H1 (cell line): Measurements from ENCODE around the gene TMEM232. TPM values are rescaled to one million over a fixed set of nuclear protein-coding genes. Genes with fewer than 3 reads are reported as not detected.
"Not testable (repeated sequence)": the region's sequence is repeated elsewhere in the genome, so short reads cannot be mapped to it uniquely, and the experiment has no call there.

Source experiments
- CTCF ChIA-PET: fragments of 300-600 bp; sonication (Branson Sonifier 250); formaldehyde crosslinking; loops from one replicate; lab custom pipeline; 2021; ENCODE audit not compliant: partially characterized antibody; lab: Charles Lee
- POLR2A ChIA-PET: fragments of 300-600 bp; sonication (Branson Sonifier 250); formaldehyde crosslinking; loops from one replicate; lab custom pipeline; 2021; ENCODE audit warnings: inconsistent platforms; ENCODE audit not compliant: partially characterized antibody; lab: Charles Lee
- DNase-seq, 2 experiments: peaks; one replicate each; pipeline versions ENCODE4 v3.0.0 to v3.0.0-alpha.2; 2010 to 2022; ENCODE audit warnings: low spot score in 2 of 2, low read depth in 1 of 2, mixed read lengths in 1 of 2
- FAIRE-seq: peaks from 2 replicates; lab custom pipeline; 2011; peaks lifted over from hg19 to GRCh38; lab: Jason Lieb, UNC
- H2AFZ ChIP-seq: 2 replicates; pipeline ENCODE4 v1.8.1; 2012; ENCODE audit warnings: low read length, inconsistent platforms
- H2AK5ac ChIP-seq: 2 replicates; pipeline ENCODE4 v1.6.1; 2013; ENCODE audit warnings: low read depth, low read length
- H2BK120ac ChIP-seq: replicated peaks from 2 replicates; pipeline ENCODE3; 2013; ENCODE audit warnings: low read depth, low read length, inconsistent platforms
- H2BK12ac ChIP-seq: 2 replicates; pipeline ENCODE4 v1.6.1; 2013; ENCODE audit warnings: low read depth, low read length
- H2BK15ac ChIP-seq: 2 replicates; pipeline ENCODE4 v1.6.1; 2013; ENCODE audit warnings: low read length
- H2BK20ac ChIP-seq: 2 replicates; pipeline ENCODE4 v1.6.1; 2013; ENCODE audit warnings: low read length
- H2BK5ac ChIP-seq: 2 replicates; pipeline ENCODE4 v1.6.1; 2013; ENCODE audit warnings: low read depth, low read length
- H3K14ac ChIP-seq: 2 replicates; pipeline ENCODE4 v1.6.1; 2013; ENCODE audit warnings: inconsistent platforms; ENCODE audit not compliant: insufficient read length
- H3K18ac ChIP-seq: 2 replicates; pipeline ENCODE4 v1.6.1; 2013; ENCODE audit warnings: low read length; ENCODE audit errors: extremely low read depth
- H3K23ac ChIP-seq: 2 replicates; pipeline ENCODE4 v1.6.1; 2013; ENCODE audit warnings: inconsistent platforms; ENCODE audit not compliant: insufficient read length
- H3K23me2 ChIP-seq: 2 replicates; pipeline ENCODE4 v1.6.1; 2013; ENCODE audit warnings: low read depth, low read length
- H3K27ac ChIP-seq: 2 replicates; pipeline ENCODE4 v1.6.1; 2011; ENCODE audit warnings: low read depth, low read length, inconsistent platforms
- H3K27me3 ChIP-seq, 4 experiments: replicated peaks in 1 of 4; 1 replicate in 1 of 4; 2 replicates in 3 of 4; pipeline versions ENCODE4 v1.6.1 to v1.8.1; 2011 to 2013; ENCODE audit warnings: low read length in 3 of 4, mild to moderate bottlenecking in 3 of 4, inconsistent platforms in 2 of 4, mixed read lengths in 2 of 4, moderate library complexity in 1 of 4; ENCODE audit not compliant: control insufficient read depth in 3 of 4, insufficient read depth in 3 of 4; ENCODE audit errors: extremely low read depth in 1 of 4
- H3K36me3 ChIP-seq, 4 experiments: 2 replicates each; pipeline versions ENCODE4 v1.6.1 to v1.8.1; 2011 to 2013; ENCODE audit warnings: mild to moderate bottlenecking in 4 of 4, low read length in 3 of 4, moderate library complexity in 2 of 4, control low read depth in 1 of 4, inconsistent platforms in 1 of 4; ENCODE audit not compliant: insufficient read depth in 4 of 4, control insufficient read depth in 2 of 4
- H3K4ac ChIP-seq: replicated peaks from 2 replicates; pipeline ENCODE3; 2013; ENCODE audit warnings: low read length, low read depth, mixed read lengths, inconsistent platforms; ENCODE audit not compliant: insufficient read length
- H3K4me1 ChIP-seq, 4 experiments: replicated peaks in 1 of 4; 1 replicate in 1 of 4; 2 replicates in 3 of 4; pipeline versions ENCODE4 v1.6.1 to v1.8.1; 2011 to 2013; ENCODE audit warnings: low read length in 3 of 4, inconsistent platforms in 2 of 4, mixed read lengths in 1 of 4; ENCODE audit not compliant: insufficient read depth in 4 of 4, control insufficient read depth in 3 of 4
- H3K4me2 ChIP-seq, 2 experiments: 2 replicates each; pipeline versions ENCODE4 v1.6.1 to v1.8.1; 2011 to 2013; ENCODE audit warnings: low read depth in 2 of 2, low read length in 2 of 2, control low read depth in 1 of 2, inconsistent platforms in 1 of 2, mild to moderate bottlenecking in 1 of 2; ENCODE audit not compliant: insufficient read depth in 1 of 2
- H3K4me3 ChIP-seq, 4 experiments: fragments of 200-600, 300-600 bp in 1 of 4; sonication (generic), shearing (Covaris generic), sonication (Bioruptor Twin) in 1 of 4; 2 replicates each; pipeline versions ENCODE4 v1.5.1 to v1.8.1; 2011 to 2016; ENCODE audit warnings: low read length in 4 of 4, low read depth in 3 of 4, control low read depth in 2 of 4, inconsistent platforms in 2 of 4, mild to moderate bottlenecking in 2 of 4, mixed read lengths in 1 of 4, moderate library complexity in 1 of 4; ENCODE audit not compliant: insufficient read depth in 2 of 4; ENCODE audit errors: extremely low read depth in 1 of 4
- H3K56ac ChIP-seq: replicated peaks from 2 replicates; pipeline ENCODE3; 2013; ENCODE audit warnings: low read depth, mild to moderate bottlenecking, mixed read lengths, low read length, inconsistent platforms; ENCODE audit not compliant: insufficient read length
- H3K79me1 ChIP-seq: 2 replicates; pipeline ENCODE4 v1.6.1; 2013; ENCODE audit warnings: low read depth, low read length, control low read depth
- H3K79me2 ChIP-seq, 2 experiments: 2 replicates each; pipeline versions ENCODE4 v1.6.1 to v1.8.1; 2012 to 2013; ENCODE audit warnings: low read length in 2 of 2, mild to moderate bottlenecking in 2 of 2, inconsistent platforms in 1 of 2; ENCODE audit not compliant: insufficient read depth in 2 of 2, control insufficient read depth in 1 of 2
- H3K9ac ChIP-seq, 4 experiments: replicated peaks in 1 of 4; 1 replicate in 1 of 4; 2 replicates in 3 of 4; pipeline versions ENCODE4 v1.6.1 to v1.8.1; 2011 to 2013; ENCODE audit warnings: low read depth in 3 of 4, low read length in 3 of 4, control low read depth in 2 of 4, mild to moderate bottlenecking in 2 of 4, moderate library complexity in 2 of 4, inconsistent platforms in 1 of 4; ENCODE audit errors: extremely low read depth in 1 of 4
- H3K9me3 ChIP-seq, 2 experiments: 2 replicates each; pipeline versions ENCODE4 v1.6.1 to v1.8.1; 2012 to 2013; ENCODE audit warnings: mild to moderate bottlenecking in 2 of 2, moderate library complexity in 2 of 2, control low read depth in 1 of 2, inconsistent platforms in 1 of 2, low read depth in 1 of 2, low read length in 1 of 2, mixed read lengths in 1 of 2; ENCODE audit not compliant: insufficient read depth in 2 of 2
- H4K20me1 ChIP-seq, 2 experiments: replicated peaks in 1 of 2; 2 replicates each; pipeline versions ENCODE3 to v1.8.1; 2011 to 2013; ENCODE audit warnings: inconsistent platforms in 2 of 2, low read length in 2 of 2, mild to moderate bottlenecking in 1 of 2; ENCODE audit not compliant: insufficient read depth in 2 of 2, control insufficient read depth in 1 of 2
- H4K5ac ChIP-seq: 2 replicates; pipeline ENCODE4 v1.6.1; 2013; ENCODE audit warnings: low read length, low read depth, mixed read lengths, inconsistent platforms; ENCODE audit not compliant: insufficient read length
- H4K8ac ChIP-seq: 2 replicates; pipeline ENCODE4 v1.8.0; 2013; ENCODE audit warnings: mild to moderate bottlenecking, moderate library complexity, low read length, inconsistent platforms; ENCODE audit not compliant: insufficient read depth; ENCODE audit errors: extremely low read depth
- H4K91ac ChIP-seq: replicated peaks from 2 replicates; pipeline ENCODE3; 2013; ENCODE audit warnings: low read length, mixed read lengths, inconsistent platforms; ENCODE audit not compliant: insufficient read length
- WGBS, 2 experiments: shearing (Covaris generic) in 1 of 2; methylation state at CpG; one replicate each; pipeline versions ENCODE4 v1.1.6 to v1.1.7; 2013 to 2015; ENCODE audit warnings: low lambda C conversion rate in 2 of 2, mixed read lengths in 2 of 2, inconsistent platforms in 1 of 2, low coverage in 1 of 2, missing lambda C conversion rate in 1 of 2; ENCODE audit not compliant: insufficient replicate concordance in 2 of 2, insufficient coverage in 1 of 2, insufficient read length in 1 of 2; ENCODE audit errors: extremely low coverage in 1 of 2, missing lambda C conversion rate in 1 of 2; 5-methylcytosine and 5-hydroxymethylcytosine counted together
- polyA plus RNA-seq, 7 experiments: library from polyadenylated mRNA; depleted of rRNA in 3 of 7; stranded (reverse) in 5 of 7; unstranded in 2 of 7; fragments of >200 nt in 5 of 7; fragments of 200-250 nt in 2 of 7; gene quantifications; 1 replicate in 5 of 7; 2 replicates in 1 of 7; 4 replicates in 1 of 7; pipeline versions ENCODE4 v1.2.1 to v1.2.3, GENCODE V29; 2011 to 2013; ENCODE audit warnings: missing spikeins in 2 of 7, mixed read lengths in 2 of 7
- total RNA-seq: library from RNA; stranded (reverse); fragmentation: NEBNext Ultra II Directional; extraction: Animal tissue kit (Norgen Biotek cat#: 25700); gene quantifications from 2 replicates; pipeline ENCODE4 v1.2.1, GENCODE V29; 2021

Gene TMEM232
- total and polyA plus RNA-seq, 2 of the 8 experiments (the other 6 are each of a cell fraction or from before 2014, with no cell fraction given): 0.38 to 1.3 TPM

DNA sequence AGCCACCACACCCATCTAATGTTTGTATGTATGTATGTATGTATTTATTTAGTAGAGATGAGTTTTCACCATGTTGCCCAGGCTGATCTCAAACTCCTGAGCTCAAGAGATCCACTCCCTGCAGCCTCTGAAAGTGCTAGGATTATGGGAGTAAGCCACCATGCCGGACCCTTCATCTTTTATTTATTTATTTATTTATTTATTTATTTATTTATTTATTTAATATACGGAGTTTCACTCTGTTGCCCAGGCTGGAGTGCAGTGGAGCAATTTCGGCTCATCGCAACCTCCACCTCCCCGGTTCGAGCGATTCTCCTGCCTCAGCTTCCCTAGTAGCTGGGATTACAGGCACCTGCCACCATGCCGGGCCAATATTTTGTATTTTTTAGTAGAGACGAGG is 49.9 kb downstream of the TMEM232 start:
- H4K5ac ChIP-seq, H3K79me2 ChIP-seq, H3K27ac ChIP-seq, H3K23me2 ChIP-seq, H2BK15ac ChIP-seq, H3K4me2 ChIP-seq, H4K20me1 ChIP-seq, H3K14ac ChIP-seq, H3K18ac ChIP-seq, H2BK5ac ChIP-seq, H2AFZ ChIP-seq, H2BK120ac ChIP-seq, H2BK20ac ChIP-seq, H3K79me1 ChIP-seq, H3K4me3 ChIP-seq, H3K36me3 ChIP-seq, H2BK12ac ChIP-seq, H3K56ac ChIP-seq, H3K23ac ChIP-seq, H3K4me1 ChIP-seq, POLR2A ChIA-PET, H3K9me3 ChIP-seq, H3K27me3 ChIP-seq, H3K9ac ChIP-seq, H4K8ac ChIP-seq, H4K91ac ChIP-seq, CTCF ChIA-PET, FAIRE-seq, H3K4ac ChIP-seq, H2AK5ac ChIP-seq, DNase-seq: not testable (repeated sequence)
- WGBS, 2 experiments: 94% methylated on average over 9 of the region's 9 CpGs; no CpG with 5 or more reads in 1 of the 2 experiments
